K562 (cell line): ENCODE measurements around the gene BZW2. TPM values are rescaled to one million over a fixed set of nuclear protein-coding genes. Genes with fewer than 3 reads are reported as not detected.

Source experiments
- CBX5 ChIP-seq: IDR thresholded peaks from 2 replicates; pipeline ENCODE4 v1.6.1; 2014; ENCODE audit warnings: low read depth, borderline replicate concordance
- CC2D1A ChIP-seq: fragments of 450-650 bp; IDR thresholded peaks from 2 replicates; pipeline ENCODE4 v1.6.1; 2017; ENCODE audit warnings: mild to moderate bottlenecking
- FOSL1 ChIP-seq: fragments of 200-800 bp; sonication (Bioruptor generic); conservative IDR thresholded peaks from 2 replicates; pipeline ENCODE4 v1.6.1; 2016; ENCODE audit warnings: missing genetic modification characterization, missing compliant biosample characterization
- HINFP ChIP-seq: fragments of 450-650 bp; conservative IDR thresholded peaks from 2 replicates; pipeline ENCODE4 v1.6.1; 2016; ENCODE audit warnings: missing genetic modification characterization, low read depth, mild to moderate bottlenecking, control low read depth, missing compliant biosample characterization
- JUND ChIP-seq, 2 experiments: IDR thresholded peaks; 2 replicates in 1 of 2; 3 replicates in 1 of 2; pipeline ENCODE4 v1.6.1; 2011; ENCODE audit warnings: borderline replicate concordance in 2 of 2, low read depth in 2 of 2, low read length in 2 of 2, improper control_type of control experiment in 1 of 2, missing biosample characterization in 1 of 2, missing genetic modification characterization in 1 of 2, missing genetic modification reagents in 1 of 2
- KDM2B ChIP-seq: fragments of 250-450 bp; sonication (Bioruptor Pico); IDR thresholded peaks from 2 replicates; pipeline ENCODE4 v1.8.0; 2021; ENCODE audit warnings: mild to moderate bottlenecking, moderate library complexity
- NCOA6 ChIP-seq: fragments of 450-650 bp; IDR thresholded peaks from 2 replicates; pipeline ENCODE4 v1.6.1; 2017; ENCODE audit warnings: mild to moderate bottlenecking
- PHB2 ChIP-seq: fragments of 450-650 bp; IDR thresholded peaks from 2 replicates; pipeline ENCODE4 v1.6.1; 2017; ENCODE audit warnings: low read depth
- POLR2AphosphoS5 ChIP-seq: IDR thresholded peaks from 2 replicates; pipeline ENCODE4 v1.6.1; 2011; ENCODE audit warnings: mild to moderate bottlenecking, low read depth, low read length, moderate library complexity; ENCODE audit not compliant: control insufficient read depth, insufficient read depth
- PREB ChIP-seq: sonication (generic); formaldehyde crosslinking; IDR thresholded peaks from 2 replicates; pipeline ENCODE4 v1.8.1; 2023; ENCODE audit warnings: mild to moderate bottlenecking, missing genetic modification reagents
- SMAD2 ChIP-seq: fragments of 150-350 bp; IDR thresholded peaks from 2 replicates; pipeline ENCODE4 v1.6.1; 2014; ENCODE audit warnings: low read depth, mild to moderate bottlenecking, low read length
- TCFL5 ChIP-seq: fragments of 250-450 bp; sonication (Bioruptor Pico); conservative IDR thresholded peaks from 2 replicates; pipeline ENCODE4 v1.6.1; 2021; ENCODE audit warnings: mild to moderate bottlenecking, moderate library complexity, matching md5 sums
- THAP12 ChIP-seq: fragments of 250-450 bp; sonication (Bioruptor Pico); IDR thresholded peaks from 2 replicates; pipeline ENCODE4 v1.9.0; 2021; ENCODE audit warnings: mild to moderate bottlenecking, inconsistent platforms
- THAP7 ChIP-seq: fragments of 250-450 bp; sonication (Bioruptor Pico); IDR thresholded peaks from 2 replicates; pipeline ENCODE4 v1.5.0; 2021
- ZNF444 ChIP-seq: fragments of 250-450 bp; sonication (Bioruptor Pico); IDR thresholded peaks from 2 replicates; pipeline ENCODE4 v1.4.0; 2020; ENCODE audit warnings: mild to moderate bottlenecking, moderate library complexity
- ZNF518B ChIP-seq: fragments of 250-450 bp; sonication (Bioruptor Pico); IDR thresholded peaks from 2 replicates; pipeline ENCODE4 v1.5.0; 2021; ENCODE audit warnings: mild to moderate bottlenecking, moderate library complexity
- ZNF644 ChIP-seq: fragments of 200-800 bp; sonication (Bioruptor generic); IDR thresholded peaks from 2 replicates; pipeline ENCODE4 v1.6.1; 2016; ENCODE audit warnings: low read depth, missing genetic modification characterization, missing compliant biosample characterization
- ZNF696 ChIP-seq: fragments of 250-450 bp; sonication (Bioruptor Pico); conservative IDR thresholded peaks from 2 replicates; pipeline ENCODE4 v1.4.0; 2020; ENCODE audit warnings: mild to moderate bottlenecking, moderate library complexity
- polyA plus RNA-seq, 8 experiments: library from polyadenylated mRNA; depleted of rRNA in 4 of 8; stranded (reverse) in 5 of 8; unstranded in 3 of 8; fragments of >200 nt; fragmentation: Nextera tagmentation in 2 of 8; fragmentation: Illumina TruSeq in 1 of 8; extraction: Ambion mirVana in 2 of 8; extraction: Trizol in 1 of 8; gene quantifications; 2 replicates each; pipeline versions ENCODE4 v1.2.1 to v1.2.3, GENCODE V29; 2011 to 2014; ENCODE audit warnings: inconsistent platforms in 1 of 8, missing spikeins in 1 of 8
- total RNA-seq, 7 experiments: library from RNA; depleted of rRNA in 6 of 7; stranded (reverse); fragments of >200 nt in 6 of 7; fragmentation: Illumina TruSeq in 2 of 7; extraction: Trizol in 2 of 7; gene quantifications; 2 replicates each; pipeline versions ENCODE4 v1.2.1 to v1.2.3, GENCODE V29; 2011 to 2021; ENCODE audit warnings: low replicate concordance in 1 of 7

BZW2 gene
- total and polyA plus RNA-seq, 9 of the 15 experiments (the other 6 are each of a cell fraction or from before 2014, with no cell fraction given): 140 to 316 (median 173) TPM

GRCh38 chr7:16668049-16668858 lies 22.3 kb downstream of the BZW2 start (continued):
- TF ChIP-seq THAP12 (CRISPR knock-in tag): no peak
- TF ChIP-seq HINFP: peak; percentile 84
- no peak for TF ChIP-seq NCOA6
- TF ChIP-seq JUND (IDR thresholded peaks at IDR 0.05; ENCODE audit: borderline replicate concordance, low read depth, low read length): peak; percentile 94
- peak; percentile 93; the same call in 2 of the 3 replicates for TF ChIP-seq JUND (tag; IDR thresholded peaks at IDR 0.05; ENCODE audit: borderline replicate concordance, low read depth, low read length)
- peak; percentile 93 for TF ChIP-seq ZNF644 (tag)
- no peak for TF ChIP-seq ZNF518B
- 0 out of 2 replicates have a peak, but pooled peaks have one; percentile 14 for TF ChIP-seq CC2D1A
- peak; percentile 29; the same call in 1 of the 2 replicates for TF ChIP-seq ZNF444 (CRISPR knock-in tag)
- TF ChIP-seq THAP7 (CRISPR knock-in tag): no peak
- TF ChIP-seq PHB2: no peak
- TF ChIP-seq ZNF696 (CRISPR knock-in tag): no peak
- TF ChIP-seq CBX5: no peak
- no peak for TF ChIP-seq PREB (CRISPR knock-in tag)
- no peak for TF ChIP-seq POLR2AphosphoS5
- no peak for TF ChIP-seq SMAD2
- TF ChIP-seq KDM2B (CRISPR knock-in tag): no peak
- TF ChIP-seq TCFL5 (CRISPR knock-in tag): no peak; the same call in 1 of the 2 replicates
- peak; percentile 95 for TF ChIP-seq FOSL1 (tag)
